Ascending aorta (tissue), 2 donors: ENCODE measurements around the gene RBM39. TPM values are rescaled to one million over a fixed set of nuclear protein-coding genes. Genes with fewer than 3 reads are reported as not detected.

Experiments used
- DNase-seq, 2 donors: peaks; one replicate each; pipeline ENCODE4 v3.0.0-alpha.2; 2019; ENCODE audit warnings: low spot score in 2 of 2
- H3K27ac ChIP-seq, 2 donors: fragments of 200-600 bp; sonication (generic); one replicate each; pipeline ENCODE4 v1.5.1; 2016 to 2017; ENCODE audit warnings: mild to moderate bottlenecking in 1 of 2
- H3K27me3 ChIP-seq: fragments of 200-600 bp; sonication (generic); one replicate; pipeline ENCODE4 v1.5.1; 2017
- H3K36me3 ChIP-seq, 2 donors: fragments of 200-600 bp; sonication (generic); one replicate each; pipeline ENCODE4 v1.5.1; 2016
- H3K4me1 ChIP-seq, 2 donors: fragments of 200-600 bp; sonication (generic); one replicate each; pipeline ENCODE4 v1.5.1; 2016 to 2017; ENCODE audit warnings: mild to moderate bottlenecking in 1 of 2
- H3K4me3 ChIP-seq, 2 donors: fragments of 200-600 bp; sonication (generic); one replicate each; pipeline ENCODE4 v1.5.1; 2016 to 2017; ENCODE audit warnings: mild to moderate bottlenecking in 1 of 2
- H3K9me3 ChIP-seq, 2 donors: fragments of 200-600 bp; sonication (generic); one replicate each; pipeline ENCODE4 v1.5.1; 2016
- intact Hi-C: fragments of 100-400 bp; cut with DNase I; formaldehyde crosslinking; loops from one replicate; pipeline ENCODE4 v1.15.1; 2023
- total RNA-seq: library from RNA; depleted of rRNA; stranded (reverse); fragments of >200 nt; gene quantifications from one replicate; pipeline ENCODE4 v1.1.0, GENCODE V29; 2016
- TF ChIP-seq, protein P1 (sequence below), 3 experiments: fragments of 200-600 bp in 2 of 3; fragments of 450-650 bp in 1 of 3; sonication (generic) in 2 of 3; IDR thresholded peaks; one replicate each; pipeline ENCODE4 v1.5.1; 2016 to 2019; ENCODE audit warnings: antibody characterized with exemption in 3 of 3, mild to moderate bottlenecking in 1 of 3, moderate library complexity in 1 of 3

Gene RBM39
- total RNA-seq, 1 donor from 2014 or later, result 232 TPM

DNA sequence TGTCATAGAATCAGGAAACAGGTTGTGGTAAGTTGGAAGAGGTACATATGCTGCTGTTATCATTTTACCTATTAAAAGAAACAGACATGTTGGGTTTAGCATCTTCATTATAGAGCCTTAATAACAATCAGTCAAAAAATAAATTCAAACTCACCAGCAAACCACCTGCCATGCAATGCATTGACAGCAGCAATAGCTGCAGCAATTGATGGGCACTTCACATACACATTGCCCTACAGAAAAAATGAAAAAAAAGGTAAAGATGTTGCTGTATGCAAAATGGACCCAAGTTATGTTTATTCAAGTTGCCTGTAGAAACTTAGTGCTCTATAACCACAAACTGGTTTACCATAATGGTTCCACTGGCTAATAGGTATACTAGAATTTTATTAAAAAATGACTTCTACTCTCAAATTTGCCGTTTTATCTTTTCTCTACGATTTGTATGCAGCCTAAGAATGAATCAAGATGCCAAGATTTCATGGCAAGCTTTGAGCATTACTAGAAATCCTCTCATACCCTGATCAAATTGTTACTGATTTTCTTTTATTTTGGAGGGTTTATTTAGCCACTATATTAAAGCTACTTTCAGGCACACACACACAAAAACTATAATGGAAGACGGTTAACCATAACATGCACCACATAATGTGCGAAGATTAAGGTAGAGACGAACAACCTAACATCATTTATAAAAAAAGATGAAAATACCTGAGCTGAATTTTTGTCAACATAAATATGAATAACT is 37.4 kb downstream of the RBM39 start:
- H3K27ac ChIP-seq, result no peak overlapping the region
- TF ChIP-seq, protein P1, sequence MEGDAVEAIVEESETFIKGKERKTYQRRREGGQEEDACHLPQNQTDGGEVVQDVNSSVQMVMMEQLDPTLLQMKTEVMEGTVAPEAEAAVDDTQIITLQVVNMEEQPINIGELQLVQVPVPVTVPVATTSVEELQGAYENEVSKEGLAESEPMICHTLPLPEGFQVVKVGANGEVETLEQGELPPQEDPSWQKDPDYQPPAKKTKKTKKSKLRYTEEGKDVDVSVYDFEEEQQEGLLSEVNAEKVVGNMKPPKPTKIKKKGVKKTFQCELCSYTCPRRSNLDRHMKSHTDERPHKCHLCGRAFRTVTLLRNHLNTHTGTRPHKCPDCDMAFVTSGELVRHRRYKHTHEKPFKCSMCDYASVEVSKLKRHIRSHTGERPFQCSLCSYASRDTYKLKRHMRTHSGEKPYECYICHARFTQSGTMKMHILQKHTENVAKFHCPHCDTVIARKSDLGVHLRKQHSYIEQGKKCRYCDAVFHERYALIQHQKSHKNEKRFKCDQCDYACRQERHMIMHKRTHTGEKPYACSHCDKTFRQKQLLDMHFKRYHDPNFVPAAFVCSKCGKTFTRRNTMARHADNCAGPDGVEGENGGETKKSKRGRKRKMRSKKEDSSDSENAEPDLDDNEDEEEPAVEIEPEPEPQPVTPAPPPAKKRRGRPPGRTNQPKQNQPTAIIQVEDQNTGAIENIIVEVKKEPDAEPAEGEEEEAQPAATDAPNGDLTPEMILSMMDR (IDR thresholded peaks at IDR 0.05), result no peak
- intact Hi-C loops, result loop anchor here (5.0 kb wide), 1 partner anchor 38 kb away; the partner anchor contains the start of gene RBM39
- no peak overlapping the region for H3K4me3 ChIP-seq
- H3K4me1 ChIP-seq, result peaks cover 3 to 12% of the 10 kb centered on the region in 2 donors
- no peaks in the 10 kb centered on the region for H3K9me3 ChIP-seq
- no peak for DNase-seq
- H3K36me3 ChIP-seq, result peaks cover 56 to 78% of the 10 kb centered on the region in 2 donors
- no peaks in the 10 kb centered on the region for H3K27me3 ChIP-seq

DNA sequence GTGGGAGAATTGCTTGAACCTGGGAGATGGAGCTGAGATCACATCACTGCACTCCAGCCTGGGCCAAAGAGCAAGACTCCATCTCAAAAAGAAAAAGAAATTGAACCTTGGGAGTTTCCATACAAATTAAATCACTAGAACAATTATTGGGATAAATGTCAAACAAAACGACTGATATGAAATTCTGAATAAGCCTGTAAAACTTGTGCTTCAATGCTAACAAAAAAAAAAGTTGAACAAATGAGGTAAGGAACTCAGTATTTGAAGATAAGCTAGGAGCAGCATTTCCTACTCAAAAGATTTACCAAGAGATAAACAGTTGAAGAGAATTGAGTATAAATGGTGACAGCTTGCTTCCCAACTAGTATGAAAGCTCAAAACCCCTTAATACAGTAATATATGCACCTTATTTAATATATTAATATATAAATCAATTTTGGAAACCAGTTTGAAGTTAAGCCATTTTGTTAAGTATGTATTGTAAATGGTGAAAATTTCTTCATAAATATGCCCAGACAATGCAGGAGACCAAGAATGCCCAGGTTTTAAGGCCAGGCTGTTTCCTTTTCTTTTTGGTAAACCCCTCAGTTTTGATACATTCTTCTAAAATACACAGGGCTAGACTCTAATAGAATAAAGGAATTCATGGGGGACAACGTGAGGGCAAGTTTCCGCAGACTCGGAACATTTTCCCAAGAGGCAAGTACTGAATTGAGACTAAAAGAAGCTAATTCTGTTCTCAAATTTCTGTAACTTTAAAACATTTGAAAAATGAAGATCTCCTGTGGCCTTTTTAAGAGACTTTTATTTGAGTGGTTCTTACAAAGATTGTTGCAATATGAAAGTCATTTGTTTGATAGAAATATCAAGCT is 39.0 kb downstream of the RBM39 start:
- Histone ChIP-seq H3K27ac (no peak overlapping the region), H3K9me3 (no peaks in the 10 kb centered on the region), H3K27me3 (no peaks in the 10 kb centered on the region), H3K4me1 (peaks cover 3 to 13% of the 10 kb centered on the region in 2 donors), H3K36me3 (peaks cover 48 to 64% of the 10 kb centered on the region in 2 donors), H3K4me3 (no peak overlapping the region)
- intact Hi-C loops, result loop anchor here (5.0 kb wide), 1 partner anchor 39 kb away; the partner anchor contains the start of gene RBM39
- DNase-seq, result no peak
- TF ChIP-seq, protein P1 (IDR thresholded peaks at IDR 0.05), result no peak

DNA sequence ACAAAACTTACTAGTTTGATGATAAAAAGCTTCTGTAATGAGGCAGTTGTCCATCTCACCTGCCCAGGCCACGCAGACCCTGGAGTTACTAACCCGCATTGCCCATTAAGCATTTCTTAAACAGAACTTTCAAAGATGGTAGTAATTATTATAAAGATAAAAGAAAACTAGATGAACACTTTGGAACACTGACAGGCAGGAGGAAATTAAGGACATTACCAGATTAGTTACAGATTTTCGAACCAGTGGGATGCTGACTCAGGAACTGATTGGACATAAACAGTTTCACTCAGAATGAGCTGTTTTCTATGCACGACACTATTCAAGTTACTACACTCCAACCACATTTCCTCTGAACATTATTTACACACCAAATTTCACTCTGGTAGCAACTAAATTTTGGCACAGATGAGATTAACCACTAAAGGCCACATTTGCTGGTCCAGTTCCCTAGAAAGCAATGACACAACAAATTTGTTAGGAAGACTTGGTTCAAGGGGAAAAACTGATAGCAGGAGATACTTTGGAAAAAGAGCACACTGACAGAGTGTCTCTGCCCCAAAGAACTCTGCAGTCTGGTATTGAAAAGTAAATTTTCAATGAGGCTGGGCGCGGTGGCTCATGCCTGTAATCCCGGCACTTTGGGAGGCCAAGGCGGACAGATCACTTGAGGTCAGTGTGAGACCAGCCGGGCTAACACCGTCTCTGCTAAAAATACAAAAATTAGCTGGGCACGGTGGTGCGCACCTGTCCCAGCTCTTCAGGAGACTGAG is 39.8 kb downstream of the RBM39 start:
- TF ChIP-seq, protein P1 (IDR thresholded peaks at IDR 0.05), result no peak
- Histone ChIP-seq H3K36me3 (peaks cover 47 to 62% of the 10 kb centered on the region in 2 donors), H3K4me1 (peaks cover 3 to 21% of the 10 kb centered on the region in 2 donors), H3K4me3 (no peak overlapping the region), H3K27ac (no peak overlapping the region), H3K27me3 (no peaks in the 10 kb centered on the region), H3K9me3 (no peaks in the 10 kb centered on the region)
- no peak for DNase-seq
- intact Hi-C loops, result loop anchor here (5.0 kb wide), 1 partner anchor 40 kb away; the partner anchor contains the start of gene RBM39

DNA sequence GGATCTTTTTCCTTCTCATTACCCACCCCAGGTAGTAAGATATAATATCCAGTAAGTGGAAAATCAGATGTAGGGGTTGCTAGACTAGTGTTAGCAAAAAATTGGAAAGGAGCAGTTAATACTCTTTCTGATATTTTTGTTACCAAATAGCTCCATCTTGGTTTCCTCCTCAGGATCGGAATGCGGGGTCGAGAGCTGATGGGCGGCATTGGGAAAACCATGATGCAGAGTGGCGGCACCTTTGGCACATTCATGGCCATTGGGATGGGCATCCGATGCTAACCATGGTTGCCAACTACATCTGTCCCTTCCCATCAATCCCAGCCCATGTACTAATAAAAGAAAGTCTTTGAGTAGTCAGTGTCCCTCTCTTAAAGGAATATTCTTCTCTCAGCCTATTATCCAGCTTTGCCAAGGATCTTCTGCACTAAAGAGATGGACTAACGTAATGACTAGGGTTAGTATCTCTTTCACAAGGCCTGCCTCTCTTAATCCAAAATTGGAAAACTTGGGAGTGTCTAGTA is 41.4 kb downstream of the RBM39 start:
- Histone ChIP-seq H3K4me1 (peaks cover 3 to 21% of the 10 kb centered on the region in 2 donors), H3K4me3 (no peak overlapping the region), H3K27ac (peak overlapping the region; percentile 29 to 96), H3K36me3 (peaks cover 33 to 52% of the 10 kb centered on the region in 2 donors), H3K27me3 (no peaks in the 10 kb centered on the region), H3K9me3 (no peaks in the 10 kb centered on the region)
- intact Hi-C loops, result loop anchor here (5.0 kb wide), 1 partner anchor 42 kb away; the partner anchor contains the start of gene RBM39
- DNase-seq, result peak in 1 of 2 donors; percentile 41
- TF ChIP-seq, protein P1 (IDR thresholded peaks at IDR 0.05), result no peak
